K562 (cell line): ENCODE measurements around the gene GOLGA2. TPM values are rescaled to one million over a fixed set of nuclear protein-coding genes. Genes with fewer than 3 reads are reported as not detected.

Source experiments
- DMBX1 ChIP-seq: fragments of 250-450 bp; sonication (Bioruptor Pico); IDR thresholded peaks from 2 replicates; pipeline ENCODE4 v1.8.0; 2022; ENCODE audit warnings: inconsistent platforms, mild to moderate bottlenecking, moderate library complexity, borderline replicate concordance
- FOXM1 ChIP-seq, 2 experiments: fragments of 450-650 bp in 1 of 2; sonication (generic) in 1 of 2; formaldehyde crosslinking in 1 of 2; IDR thresholded peaks; 2 replicates each; pipeline versions ENCODE4 v1.6.1 to v1.9.0; 2017 to 2022; ENCODE audit warnings: low read depth in 2 of 2, mild to moderate bottlenecking in 2 of 2, missing genetic modification reagents in 1 of 2, moderate library complexity in 1 of 2
- ILF3 ChIP-seq: fragments of 450-650 bp; IDR thresholded peaks from 2 replicates; pipeline ENCODE4 v1.6.1; 2018; ENCODE audit warnings: antibody characterized with exemption, mild to moderate bottlenecking, moderate library complexity, borderline replicate concordance
- NR1H2 ChIP-seq: sonication (generic); formaldehyde crosslinking; IDR thresholded peaks from 2 replicates; pipeline ENCODE4 v1.4.0; 2020; ENCODE audit warnings: mild to moderate bottlenecking, missing genetic modification reagents
- POLR2AphosphoS2 ChIP-seq: IDR thresholded peaks from 2 replicates; pipeline ENCODE4 v1.6.1; 2012; ENCODE audit warnings: low read length, improper control_type of control experiment
- SLC30A9 ChIP-seq: fragments of 250-450 bp; sonication (Bioruptor Pico); IDR thresholded peaks from 2 replicates; pipeline ENCODE4 v1.8.0; 2022; ENCODE audit warnings: mild to moderate bottlenecking, moderate library complexity
- SMARCC2 ChIP-seq: fragments of 450-650 bp; IDR thresholded peaks from 2 replicates; pipeline ENCODE4 v1.6.1; 2017; ENCODE audit warnings: antibody characterized with exemption, moderate library complexity, mild to moderate bottlenecking, low read depth
- TCF7 ChIP-seq: sonication (generic); IDR thresholded peaks from 2 replicates; pipeline ENCODE4 v1.6.1; 2016; ENCODE audit warnings: antibody characterized with exemption, borderline replicate concordance
- ZNF75A ChIP-seq: fragments of 450-650 bp; formaldehyde crosslinking; IDR thresholded peaks from 2 replicates; pipeline ENCODE4 v1.4.0; 2020; ENCODE audit warnings: mild to moderate bottlenecking
- polyA plus RNA-seq, 8 experiments: library from polyadenylated mRNA; depleted of rRNA in 4 of 8; stranded (reverse) in 5 of 8; unstranded in 3 of 8; fragments of >200 nt; fragmentation: Nextera tagmentation in 2 of 8; fragmentation: Illumina TruSeq in 1 of 8; extraction: Ambion mirVana in 2 of 8; extraction: Trizol in 1 of 8; gene quantifications; 2 replicates each; pipeline versions ENCODE4 v1.2.1 to v1.2.3, GENCODE V29; 2011 to 2014; ENCODE audit warnings: inconsistent platforms in 1 of 8, missing spikeins in 1 of 8
- total RNA-seq, 7 experiments: library from RNA; depleted of rRNA in 6 of 7; stranded (reverse); fragments of >200 nt in 6 of 7; fragmentation: Illumina TruSeq in 2 of 7; extraction: Trizol in 2 of 7; gene quantifications; 2 replicates each; pipeline versions ENCODE4 v1.2.1 to v1.2.3, GENCODE V29; 2011 to 2021; ENCODE audit warnings: low replicate concordance in 1 of 7
- TF ChIP-seq, protein P1 (sequence below): fragments of 250-450 bp; sonication (Bioruptor Pico); IDR thresholded peaks from 2 replicates; pipeline ENCODE4 v1.4.0; 2020
- TF ChIP-seq, protein P2 (sequence below): fragments of 450-650 bp; IDR thresholded peaks from 2 replicates; pipeline ENCODE4 v1.6.1; 2016; ENCODE audit warnings: low read depth, mild to moderate bottlenecking, moderate library complexity

The GOLGA2 gene
- total and polyA plus RNA-seq, 9 of the 15 experiments (the other 6 are each of a cell fraction or from before 2014, with no cell fraction given), result 15.7 to 138 (median 76.0) TPM

DNA sequence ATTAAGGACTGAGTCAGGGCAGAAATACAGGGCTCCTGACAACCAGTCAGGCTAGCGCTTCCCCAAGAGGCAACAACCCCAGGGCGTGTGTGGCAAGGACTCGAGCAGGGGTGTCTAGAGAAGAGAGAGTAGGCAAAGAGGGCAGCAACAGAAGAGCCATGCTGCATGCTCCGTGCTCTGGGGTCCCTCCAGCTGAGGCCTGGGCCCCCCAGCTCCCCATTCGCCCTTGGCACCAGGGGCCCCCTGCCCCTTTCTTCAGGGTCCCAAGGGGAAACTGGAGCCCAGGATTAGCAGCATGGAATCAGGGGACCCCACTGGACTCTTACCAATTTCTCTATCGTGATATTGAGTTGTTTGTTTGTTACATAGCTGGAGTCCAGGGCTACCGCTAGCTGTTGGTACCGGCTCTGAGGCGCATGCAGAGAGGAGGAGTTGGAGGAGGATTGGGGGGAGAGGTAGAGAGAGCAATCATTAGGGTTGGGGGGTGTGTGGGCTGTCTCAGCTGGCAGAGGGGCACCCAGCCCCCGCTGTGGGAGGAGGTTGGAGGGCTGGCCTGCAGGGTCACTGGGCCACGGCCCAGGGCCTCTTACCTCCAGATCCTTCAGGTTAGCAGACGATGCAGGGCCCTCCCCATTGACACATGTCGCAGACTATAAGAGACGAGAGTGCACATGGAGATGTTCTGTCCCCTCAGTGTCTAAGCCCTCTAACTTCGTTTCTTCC, 8.8 kb downstream of the GOLGA2 start (continued):
- TF ChIP-seq, protein P1, sequence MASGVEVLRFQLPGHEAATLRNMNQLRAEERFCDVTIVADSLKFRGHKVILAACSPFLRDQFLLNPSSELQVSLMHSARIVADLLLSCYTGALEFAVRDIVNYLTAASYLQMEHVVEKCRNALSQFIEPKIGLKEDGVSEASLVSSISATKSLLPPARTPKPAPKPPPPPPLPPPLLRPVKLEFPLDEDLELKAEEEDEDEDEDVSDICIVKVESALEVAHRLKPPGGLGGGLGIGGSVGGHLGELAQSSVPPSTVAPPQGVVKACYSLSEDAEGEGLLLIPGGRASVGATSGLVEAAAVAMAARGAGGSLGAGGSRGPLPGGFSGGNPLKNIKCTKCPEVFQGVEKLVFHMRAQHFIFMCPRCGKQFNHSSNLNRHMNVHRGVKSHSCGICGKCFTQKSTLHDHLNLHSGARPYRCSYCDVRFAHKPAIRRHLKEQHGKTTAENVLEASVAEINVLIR (CRISPR knock-in tag), result no peak
- TF ChIP-seq POLR2AphosphoS2 (0 out of 2 replicates have a peak, but pooled peaks have one; percentile 46), SMARCC2 (no peak), FOXM1 (IDR thresholded peaks at IDR 0.05; ENCODE audit: low read depth) (no peak), FOXM1 (CRISPR knock-in tag; IDR thresholded peaks at IDR 0.05; ENCODE audit: low read depth) (no peak), DMBX1 (no peak), ZNF75A (CRISPR knock-in tag) (no peak), NR1H2 (CRISPR knock-in tag) (no peak), TCF7 (no peak), SLC30A9 (CRISPR knock-in tag) (no peak), ILF3 (no peak)
- TF ChIP-seq, protein P2, sequence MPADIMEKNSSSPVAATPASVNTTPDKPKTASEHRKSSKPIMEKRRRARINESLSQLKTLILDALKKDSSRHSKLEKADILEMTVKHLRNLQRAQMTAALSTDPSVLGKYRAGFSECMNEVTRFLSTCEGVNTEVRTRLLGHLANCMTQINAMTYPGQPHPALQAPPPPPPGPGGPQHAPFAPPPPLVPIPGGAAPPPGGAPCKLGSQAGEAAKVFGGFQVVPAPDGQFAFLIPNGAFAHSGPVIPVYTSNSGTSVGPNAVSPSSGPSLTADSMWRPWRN, result no peak
